Measurements from ENCODE around the gene ITGB4. TPM values are rescaled to one million over a fixed set of nuclear protein-coding genes. Genes with fewer than 3 reads are reported as not detected.

Gene ITGB4
- total RNA-seq, 4 donors from 2014 or later: 36.5 to 57.4 (median 46.6) TPM

GRCh38 chr17:75740215-75740614, 19.0 kb downstream of the ITGB4 start:
- Histone ChIP-seq H3K36me3 (peaks cover 0 to 78% (median 12%) of the 10 kb centered on the region in 4 donors), H3K4me3 (no peak overlapping the region), H3K27me3 (peaks cover 0 to 8% (median 0%) of the 10 kb centered on the region in 4 donors), H3K4me1 (no peaks in the 10 kb centered on the region), H3K27ac (replicated peaks in 1 of 4) (no peak overlapping the region), H3K9me3 (no peaks in the 10 kb centered on the region)
- no peak for TF ChIP-seq POLR2AphosphoS5 (IDR thresholded peaks at IDR 0.05)
- TF ChIP-seq EP300 (IDR thresholded peaks at IDR 0.05): no peak
- TF ChIP-seq CTCF (IDR thresholded peaks at IDR 0.05): no peak
- no peak for TF ChIP-seq POLR2A (IDR thresholded peaks at IDR 0.05; ENCODE audit: low read depth)
- WGBS: 93% methylated on average over 17 of the region's 17 CpGs
- intact Hi-C loops (cut with DNase I): no loop called here
- DNase-seq (ENCODE audit: extremely low spot score): no peak

- H3K27ac ChIP-seq (replicated peaks in 1 of 4): no peak overlapping the region
- intact Hi-C loops (cut with DNase I): no loop called here
- no peak for TF ChIP-seq EP300 (IDR thresholded peaks at IDR 0.05)
- no peak for TF ChIP-seq POLR2A (IDR thresholded peaks at IDR 0.05; ENCODE audit: low read depth)
- no peak for TF ChIP-seq POLR2AphosphoS5 (IDR thresholded peaks at IDR 0.05)
- no peak for TF ChIP-seq CTCF (IDR thresholded peaks at IDR 0.05)
- H3K4me3 ChIP-seq: no peak overlapping the region
- no peaks in the 10 kb centered on the region for H3K9me3 ChIP-seq
- peaks cover 0 to 75% (median 12%) of the 10 kb centered on the region in 4 donors for H3K36me3 ChIP-seq
- no peaks in the 10 kb centered on the region for H3K4me1 ChIP-seq
- H3K27me3 ChIP-seq: peaks cover 0 to 8% (median 0%) of the 10 kb centered on the region in 4 donors
- no peak for DNase-seq (ENCODE audit: extremely low spot score)
- WGBS: 76% methylated on average over 8 of the region's 17 CpGs
Observed at GRCh38 chr17:75740631-75741077, 19.4 kb downstream of the ITGB4 start.

GRCh38 chr17:75742337-75742736, 21.1 kb downstream of the ITGB4 start:
- intact Hi-C loops (cut with DNase I): no loop called here
- TF ChIP-seq POLR2A (IDR thresholded peaks at IDR 0.05; ENCODE audit: low read depth): no peak
- TF ChIP-seq CTCF (IDR thresholded peaks at IDR 0.05): no peak
- no peak for TF ChIP-seq EP300 (IDR thresholded peaks at IDR 0.05)
- TF ChIP-seq POLR2AphosphoS5 (IDR thresholded peaks at IDR 0.05): no peak
- Histone ChIP-seq H3K27me3 (peaks cover 0 to 5% (median 0%) of the 10 kb centered on the region in 4 donors), H3K9me3 (no peaks in the 10 kb centered on the region), H3K4me3 (no peak overlapping the region), H3K4me1 (peaks cover 0 to 3% (median 1%) of the 10 kb centered on the region in 4 donors), H3K36me3 (peaks cover 0 to 64% (median 4%) of the 10 kb centered on the region in 4 donors), H3K27ac (replicated peaks in 1 of 4) (no peak overlapping the region)
- WGBS: 87% methylated on average over 3 of the region's 25 CpGs
- no peak for DNase-seq (ENCODE audit: extremely low spot score)

GRCh38 chr17:75743625-75744206, 22.5 kb downstream of the ITGB4 start:
- Histone ChIP-seq H3K4me3 (no peak overlapping the region), H3K9me3 (no peaks in the 10 kb centered on the region), H3K27ac (replicated peaks in 1 of 4) (no peak overlapping the region), H3K4me1 (peaks cover 4 to 12% (median 10%) of the 10 kb centered on the region in 4 donors), H3K36me3 (peaks cover 0 to 60% (median 3%) of the 10 kb centered on the region in 4 donors), H3K27me3 (no peaks in the 10 kb centered on the region)
- TF ChIP-seq POLR2AphosphoS5 (IDR thresholded peaks at IDR 0.05) (no peak), CTCF (IDR thresholded peaks at IDR 0.05) (no peak), POLR2A (IDR thresholded peaks at IDR 0.05; ENCODE audit: low read depth) (no peak), EP300 (IDR thresholded peaks at IDR 0.05) (no peak)
- WGBS: 91% methylated on average over 11 of the region's 25 CpGs
- intact Hi-C loops (cut with DNase I): no loop called here
- DNase-seq (ENCODE audit: extremely low spot score): no peak

All from esophagus muscularis mucosa (tissue), 4 donors.